IMR-90 (cell line): ENCODE data around the gene CCL2. TPM values are rescaled to one million over a fixed set of nuclear protein-coding genes. Genes with fewer than 3 reads are reported as not detected.
A peak's percentile ranks its signal among the peaks of the same experiment; 100 is the strongest.

Experiments
- ATAC-seq: fragments of 200-7000 bp; cut with Tn5 transposase; 2 replicates; pipeline ENCODE4 v1.9.1; 2020; ENCODE audit warnings: low read depth, mild to moderate bottlenecking, moderate library complexity
- Bru-seq: library from RNA; stranded (reverse); fragments of 400-500 nt; gene quantifications from one replicate; lab custom pipeline; 2021; lab: Mats Ljungman, UMichigan
- BruChase-seq, 2 experiments: library from RNA; stranded (reverse); fragments of 400-500 nt; gene quantifications; one replicate each; lab custom pipeline; 2021; lab: Mats Ljungman, UMichigan
- BruUV-seq: library from RNA; stranded (reverse); fragments of 400-500 nt; replicated peaks from 2 replicates; lab custom pipeline; 2021; lab: Mats Ljungman, UMichigan
- CTCF ChIA-PET: fragments of 300-600 bp; formaldehyde crosslinking; extraction: SDS; loops from one replicate; lab custom pipeline; 2021; ENCODE audit warnings: antibody characterized with exemption; lab: Yijun Ruan, JAX
- POLR2A ChIA-PET: fragments of 300-600 bp; sonication (Branson Sonifier 250); formaldehyde crosslinking; loops from one replicate; lab custom pipeline; 2022; ENCODE audit warnings: antibody characterized with exemption; ENCODE audit not compliant: unreplicated experiment; lab: Charles Lee
- DNase-seq: peaks from one replicate; pipeline ENCODE4 v3.0.0; 2013
- H2AFZ ChIP-seq: replicated peaks from 2 replicates; pipeline ENCODE3; 2013; ENCODE audit warnings: low read length, mild to moderate bottlenecking; ENCODE audit not compliant: poor library complexity
- H2AK5ac ChIP-seq: 2 replicates; pipeline ENCODE4 v1.6.1; 2013; ENCODE audit warnings: low read depth, low read length, inconsistent platforms
- H2AK9ac ChIP-seq: replicated peaks from 2 replicates; pipeline ENCODE3; 2013; ENCODE audit warnings: mild to moderate bottlenecking, low read depth, low read length, moderate library complexity; ENCODE audit not compliant: poor library complexity
- H2BK120ac ChIP-seq: 2 replicates; pipeline ENCODE4 v1.6.1; 2013; ENCODE audit warnings: low read depth, low read length, inconsistent platforms
- H2BK15ac ChIP-seq: 3 replicates; pipeline ENCODE4 v1.6.1; 2013; ENCODE audit warnings: low read depth, low read length, inconsistent platforms
- H2BK20ac ChIP-seq: 2 replicates; pipeline ENCODE4 v1.6.1; 2013; ENCODE audit warnings: low read depth, mild to moderate bottlenecking, inconsistent platforms, low read length, moderate library complexity
- H2BK5ac ChIP-seq: 2 replicates; pipeline ENCODE4 v1.6.1; 2013; ENCODE audit warnings: mild to moderate bottlenecking, low read depth, low read length, inconsistent platforms; ENCODE audit not compliant: poor library complexity, severe bottlenecking
- H3K14ac ChIP-seq: replicated peaks from 2 replicates; pipeline ENCODE4 v1.6.1; 2013; ENCODE audit warnings: low read depth, low read length, inconsistent platforms
- H3K18ac ChIP-seq: 2 replicates; pipeline ENCODE4 v1.6.1; 2013; ENCODE audit warnings: low read depth, low read length, control low read depth
- H3K23ac ChIP-seq: 2 replicates; pipeline ENCODE4 v1.6.1; 2013; ENCODE audit warnings: low read depth, low read length, inconsistent platforms
- H3K27ac ChIP-seq: 2 replicates; pipeline ENCODE4 v1.5.1; 2013; ENCODE audit warnings: mild to moderate bottlenecking, control low read depth, low read length; ENCODE audit not compliant: insufficient read depth
- H3K27me3 ChIP-seq: 2 replicates; pipeline ENCODE4 v1.6.1; 2013; ENCODE audit warnings: low read length; ENCODE audit not compliant: control insufficient read depth, insufficient read depth
- H3K36me3 ChIP-seq: 2 replicates; pipeline ENCODE4 v1.6.1; 2013; ENCODE audit warnings: low read length, mixed read lengths; ENCODE audit not compliant: control insufficient read depth, insufficient read depth
- H3K4ac ChIP-seq: 2 replicates; pipeline ENCODE4 v1.6.1; 2013; ENCODE audit warnings: low read depth, low read length, inconsistent platforms
- H3K4me1 ChIP-seq: 2 replicates; pipeline ENCODE4 v1.6.1; 2013; ENCODE audit warnings: low read length, mixed read lengths; ENCODE audit not compliant: control insufficient read depth, insufficient read depth
- H3K4me2 ChIP-seq: 2 replicates; pipeline ENCODE4 v1.6.1; 2013; ENCODE audit warnings: low read depth, mild to moderate bottlenecking, control low read depth, low read length, moderate library complexity
- H3K4me3 ChIP-seq: 2 replicates; pipeline ENCODE4 v1.5.1; 2013; ENCODE audit warnings: low read depth, mild to moderate bottlenecking, control low read depth, low read length, moderate library complexity; ENCODE audit not compliant: insufficient read depth
- H3K56ac ChIP-seq: 2 replicates; pipeline ENCODE4 v1.6.1; 2013; ENCODE audit warnings: low read length, inconsistent platforms; ENCODE audit not compliant: insufficient read depth; ENCODE audit errors: extremely low read depth
- H3K79me1 ChIP-seq, 2 experiments: 2 replicates each; pipeline ENCODE4 v1.6.1; 2013; ENCODE audit warnings: low read length in 2 of 2, inconsistent platforms in 1 of 2, low read depth in 1 of 2
- H3K9ac ChIP-seq: 2 replicates; pipeline ENCODE4 v1.6.1; 2013; ENCODE audit warnings: low read depth, low read length, control low read depth
- H3K9me1 ChIP-seq: 2 replicates; pipeline ENCODE4 v1.6.1; 2013; ENCODE audit warnings: low read length, inconsistent platforms; ENCODE audit not compliant: insufficient read depth
- H3K9me3 ChIP-seq: 2 replicates; pipeline ENCODE4 v1.6.1; 2013; ENCODE audit warnings: low read length; ENCODE audit not compliant: control insufficient read depth, insufficient read depth
- H4K20me1 ChIP-seq: 2 replicates; pipeline ENCODE4 v1.6.1; 2013; ENCODE audit warnings: low read length, inconsistent platforms; ENCODE audit not compliant: insufficient read depth
- H4K5ac ChIP-seq: 2 replicates; pipeline ENCODE4 v1.6.1; 2013; ENCODE audit warnings: mild to moderate bottlenecking, low read depth, low read length, control low read depth
- H4K8ac ChIP-seq, 2 experiments: 2 replicates each; pipeline ENCODE4 v1.6.1; 2013; ENCODE audit warnings: low read depth in 2 of 2, low read length in 2 of 2, control low read depth in 1 of 2, inconsistent platforms in 1 of 2
- H4K91ac ChIP-seq: 2 replicates; pipeline ENCODE4 v1.6.1; 2013; ENCODE audit warnings: low read depth, low read length, inconsistent platforms; ENCODE audit not compliant: insufficient read depth
- MAFK ChIP-seq: IDR thresholded peaks from 2 replicates; pipeline ENCODE4 v1.6.1; 2012; ENCODE audit warnings: low read depth, low read length, improper control_type of control experiment
- NFE2L2 ChIP-seq: fragments of 150-350 bp; IDR thresholded peaks from 2 replicates; pipeline ENCODE4 v1.6.1; 2016; ENCODE audit warnings: low read depth, mild to moderate bottlenecking, low read length
- POLR2A ChIP-seq: IDR thresholded peaks from 2 replicates; pipeline ENCODE4 v1.6.1; 2012; ENCODE audit warnings: mild to moderate bottlenecking, low read depth, low read length
- RAD21 ChIP-seq: IDR thresholded peaks from 2 replicates; pipeline ENCODE4 v1.6.1; 2012; ENCODE audit warnings: low read length, improper control_type of control experiment
- WGBS, 2 experiments: methylation state at CpG; one replicate each; pipeline versions ENCODE4 v1.1.5 to v1.1.7; 2013; ENCODE audit warnings: missing lambda C conversion rate in 2 of 2; ENCODE audit not compliant: insufficient read length in 1 of 2; ENCODE audit errors: extremely low coverage in 2 of 2; 5-methylcytosine and 5-hydroxymethylcytosine counted together
- dilution Hi-C: fragments of 300-500 bp; cut with HindIII; formaldehyde crosslinking; loops from one replicate; pipeline ENCODE4 v1.14.3; 2018; ENCODE audit warnings: low sequenced_read_pairs; ENCODE audit not compliant: unreplicated experiment
- in situ Hi-C: fragments of 300-500 bp; cut with MboI; formaldehyde crosslinking; loops from 3 replicates; pipeline ENCODE4 v1.14.3; 2019; ENCODE audit warnings: low sequenced_read_pairs, inconsistent platforms, mixed read lengths
- intact Hi-C: fragments of 100-400 bp; cut with micrococcal nuclease; formaldehyde crosslinking; loops from 2 replicates; pipeline ENCODE4 v1.10.0; 2022
- long read RNA-seq: library from polyadenylated mRNA; unstranded; transcript quantifications from one replicate; pipeline ENCODE4 v2.0.0, GENCODE V29; 2021; ENCODE audit not compliant: unreplicated experiment
- polyA plus RNA-seq, 3 experiments: library from polyadenylated mRNA; depleted of rRNA; stranded (reverse); fragments of >200 nt; gene quantifications; 2 replicates each; pipeline ENCODE4 v1.2.3, GENCODE V29; 2012; ENCODE audit warnings: low replicate concordance in 1 of 3
- total RNA-seq: library from RNA; depleted of rRNA; stranded (reverse); fragments of >200 nt; gene quantifications from 2 replicates; pipeline ENCODE4 v1.2.3, GENCODE V29; 2012; rRNA removed
- TF ChIP-seq, protein P1 (sequence below): conservative IDR thresholded peaks from 2 replicates; pipeline ENCODE4 v1.5.1; 2012; ENCODE audit warnings: mild to moderate bottlenecking, low read depth, low read length, improper control_type of control experiment

The CCL2 gene
- total RNA-seq = 126 and 206 TPM in 2 replicates
- 85.9 and 103 TPM in 2 replicates for polyA plus RNA-seq (2012; rRNA removed)
- 67.4 and 73.1 TPM in 2 replicates for polyA plus RNA-seq (2012; cell fraction: cytosol; rRNA removed)
- polyA plus RNA-seq (2012; cell fraction: nucleus; rRNA removed; ENCODE audit: low replicate concordance) = 22.7 and 55.8 TPM in 2 replicates
- percentile 97 among the genes with signal in this experiment for Bru-seq, nascent RNA
- BruChase-seq, experiment 1, labeled RNA remaining after a 6-hour chase = percentile 90 among the genes with signal in this experiment
- percentile 97 among the genes with signal in this experiment for BruChase-seq, experiment 2, labeled RNA remaining after a 2-hour chase
- long read RNA-seq, transcript CCL2-201 (3 exons, 741 nt) = major isoform, 135 of 167 reads
- long read RNA-seq, transcript CCL2-203 (1 exons, 996 nt) = minor isoform, 30 of 167 reads
- long read RNA-seq, partial matches to known transcripts = 0 of 167 reads
- long read RNA-seq, other reads (novel, unspliced or antisense) = 1 of 167 reads

- intact Hi-C loops = loop anchor here (1.0 kb wide), 3 partner anchors 20 to 55 kb away; no protein-coding TSS in a partner anchor
- Histone ChIP-seq H3K27ac (peak within 1 kb of the TSS; percentile 89), H2BK20ac (peak within 1 kb of the TSS; percentile 76), H3K27me3 (no peaks in the 10 kb centered on the region), H3K9me3 (no peaks in the 10 kb centered on the region), H2BK120ac (peak within 1 kb of the TSS; percentile 92), H4K20me1 (no peaks in the 10 kb centered on the region), H3K56ac (peak within 1 kb of the TSS; percentile 74), H2BK15ac (peak within 1 kb of the TSS; percentile 80; the same call in 2 of the 3 replicates), H2AFZ (peak within 1 kb of the TSS; percentile 92), H3K4me1 (peaks cover 38% of the 10 kb centered on the region), H2BK5ac (peak within 1 kb of the TSS; percentile 92), H2AK5ac (peak within 1 kb of the TSS; percentile 82), H3K9me1 (peaks cover 24% of the 10 kb centered on the region), H3K14ac (peak within 1 kb of the TSS; percentile 95), H4K8ac (peak within 1 kb of the TSS; percentile 31 to 81), H2AK9ac (peak within 1 kb of the TSS; percentile 13), H3K23ac (peak within 1 kb of the TSS; percentile 54), H3K4ac (peak within 1 kb of the TSS; percentile 90), H3K9ac (peak within 1 kb of the TSS; percentile 83), H3K4me3 (peak within 1 kb of the TSS; percentile 47), H4K91ac (peak within 1 kb of the TSS; percentile 85), H3K36me3 (peaks cover 3% of the 10 kb centered on the region; the same call in 1 of the 2 replicates), H3K4me2 (peak within 1 kb of the TSS; percentile 90), H4K5ac (peak within 1 kb of the TSS; percentile 83), H3K18ac (peak within 1 kb of the TSS; percentile 84), H3K79me1 (no peaks in the 10 kb centered on the region)
- no TSS peak for BruUV-seq
- 0% methylated on average over 7 of the region's 11 CpGs; no CpG with 5 or more reads in 1 of the 2 experiments for WGBS, 2 experiments
- in situ Hi-C loops = loop anchor here (25.0 kb wide), 1 partner anchor 857 kb away; the partner anchor contains the start of genes FNDC8 and RAD51D
- ATAC-seq (peak; percentile 69), DNase-seq (peak; percentile 85)
- ChIA-PET POLR2A (interaction anchor here (0.6 kb wide), 3 partner anchors 50 to 1326 kb away, joined by 3 to 4 read pairs (median 4); no protein-coding TSS in a partner anchor), CTCF (interaction anchor here (0.6 to 1.9 kb wide), 3 partner anchors 10 to 107 kb away, joined by 3 to 5 read pairs (median 4); no protein-coding TSS in a partner anchor)
- TF ChIP-seq RAD21 = no peak
- TF ChIP-seq NFE2L2 = no peak
- TF ChIP-seq POLR2A = peak; percentile 37; the same call in 1 of the 2 replicates
- TF ChIP-seq, protein P1, sequence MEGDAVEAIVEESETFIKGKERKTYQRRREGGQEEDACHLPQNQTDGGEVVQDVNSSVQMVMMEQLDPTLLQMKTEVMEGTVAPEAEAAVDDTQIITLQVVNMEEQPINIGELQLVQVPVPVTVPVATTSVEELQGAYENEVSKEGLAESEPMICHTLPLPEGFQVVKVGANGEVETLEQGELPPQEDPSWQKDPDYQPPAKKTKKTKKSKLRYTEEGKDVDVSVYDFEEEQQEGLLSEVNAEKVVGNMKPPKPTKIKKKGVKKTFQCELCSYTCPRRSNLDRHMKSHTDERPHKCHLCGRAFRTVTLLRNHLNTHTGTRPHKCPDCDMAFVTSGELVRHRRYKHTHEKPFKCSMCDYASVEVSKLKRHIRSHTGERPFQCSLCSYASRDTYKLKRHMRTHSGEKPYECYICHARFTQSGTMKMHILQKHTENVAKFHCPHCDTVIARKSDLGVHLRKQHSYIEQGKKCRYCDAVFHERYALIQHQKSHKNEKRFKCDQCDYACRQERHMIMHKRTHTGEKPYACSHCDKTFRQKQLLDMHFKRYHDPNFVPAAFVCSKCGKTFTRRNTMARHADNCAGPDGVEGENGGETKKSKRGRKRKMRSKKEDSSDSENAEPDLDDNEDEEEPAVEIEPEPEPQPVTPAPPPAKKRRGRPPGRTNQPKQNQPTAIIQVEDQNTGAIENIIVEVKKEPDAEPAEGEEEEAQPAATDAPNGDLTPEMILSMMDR = no peak
- TF ChIP-seq MAFK = no peak
- dilution Hi-C loops = no loop called here
Measured at GRCh38 chr17:34254651-34255380, at the start of gene CCL2. TSS of gene CCL2 (plus strand) at chr17:34255285. CDS start at chr17:34255350, 65 bp downstream.
